ENCODE data around the gene CYB5R2.

The CYB5R2 gene

DNA sequence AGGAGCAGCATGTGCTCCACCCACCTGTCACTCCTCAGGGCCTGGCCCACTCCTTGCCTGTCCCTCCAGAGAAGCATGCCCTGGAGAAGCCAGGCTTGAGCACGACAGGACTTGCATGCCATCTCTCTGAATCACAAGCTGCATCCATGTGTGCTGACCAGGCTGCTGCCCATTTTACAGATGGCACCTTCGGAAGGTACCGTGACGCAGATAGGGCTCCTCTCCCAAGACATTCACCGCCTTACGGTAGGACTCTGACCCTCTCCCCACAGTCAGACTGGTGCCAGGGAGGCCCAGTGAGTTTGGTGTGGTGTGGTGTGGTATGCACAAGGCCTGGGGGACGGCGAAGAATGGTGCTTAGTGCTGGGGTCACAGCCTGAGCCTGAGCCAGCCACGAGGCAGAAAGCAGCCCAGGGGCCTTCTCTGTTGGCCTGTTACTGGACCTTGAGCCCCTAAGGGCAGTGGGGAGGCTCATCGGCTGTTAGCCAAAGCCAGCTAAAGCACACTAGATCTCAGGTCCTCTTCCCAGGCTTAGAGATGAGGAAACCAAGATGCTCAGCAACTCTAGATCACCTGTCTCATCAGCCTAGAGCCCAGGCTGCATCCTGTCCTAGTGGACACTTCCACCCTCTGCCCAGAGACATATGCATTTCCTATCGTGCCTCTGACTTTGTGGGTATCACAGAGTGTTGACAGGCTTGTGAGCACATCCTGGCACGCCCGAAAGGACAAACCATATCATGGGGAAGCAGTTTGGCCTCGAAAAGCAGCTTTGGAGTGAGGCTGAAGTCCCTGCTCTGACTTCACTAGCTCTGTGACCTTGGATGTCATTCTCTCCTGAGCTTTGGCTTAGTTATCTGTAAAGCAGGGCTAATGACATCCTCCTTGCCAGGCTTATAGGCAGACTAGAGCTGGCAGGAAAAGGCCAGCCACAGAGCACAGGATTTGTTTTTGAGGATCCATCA, 17.8 kb downstream of the CYB5R2 start:
- DNase-seq: no peak
- Histone ChIP-seq H3K4me1 (peaks cover 0 to 5% (median 0%) of the 10 kb centered on the region in 4 donors), H3K9me3 (no peaks in the 10 kb centered on the region), H3K27ac (no peak overlapping the region), H3K36me3 (peaks cover 44 to 72% (median 48%) of the 10 kb centered on the region in 3 donors), H3K27me3 (no peaks in the 10 kb centered on the region), H3K4me3 (no peak overlapping the region)
- intact Hi-C loops (cut with DNase I; ENCODE audit: low total_unique reads): no loop called here
- TF ChIP-seq, protein P1, sequence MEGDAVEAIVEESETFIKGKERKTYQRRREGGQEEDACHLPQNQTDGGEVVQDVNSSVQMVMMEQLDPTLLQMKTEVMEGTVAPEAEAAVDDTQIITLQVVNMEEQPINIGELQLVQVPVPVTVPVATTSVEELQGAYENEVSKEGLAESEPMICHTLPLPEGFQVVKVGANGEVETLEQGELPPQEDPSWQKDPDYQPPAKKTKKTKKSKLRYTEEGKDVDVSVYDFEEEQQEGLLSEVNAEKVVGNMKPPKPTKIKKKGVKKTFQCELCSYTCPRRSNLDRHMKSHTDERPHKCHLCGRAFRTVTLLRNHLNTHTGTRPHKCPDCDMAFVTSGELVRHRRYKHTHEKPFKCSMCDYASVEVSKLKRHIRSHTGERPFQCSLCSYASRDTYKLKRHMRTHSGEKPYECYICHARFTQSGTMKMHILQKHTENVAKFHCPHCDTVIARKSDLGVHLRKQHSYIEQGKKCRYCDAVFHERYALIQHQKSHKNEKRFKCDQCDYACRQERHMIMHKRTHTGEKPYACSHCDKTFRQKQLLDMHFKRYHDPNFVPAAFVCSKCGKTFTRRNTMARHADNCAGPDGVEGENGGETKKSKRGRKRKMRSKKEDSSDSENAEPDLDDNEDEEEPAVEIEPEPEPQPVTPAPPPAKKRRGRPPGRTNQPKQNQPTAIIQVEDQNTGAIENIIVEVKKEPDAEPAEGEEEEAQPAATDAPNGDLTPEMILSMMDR (IDR thresholded peaks at IDR 0.05): no peak

DNA sequence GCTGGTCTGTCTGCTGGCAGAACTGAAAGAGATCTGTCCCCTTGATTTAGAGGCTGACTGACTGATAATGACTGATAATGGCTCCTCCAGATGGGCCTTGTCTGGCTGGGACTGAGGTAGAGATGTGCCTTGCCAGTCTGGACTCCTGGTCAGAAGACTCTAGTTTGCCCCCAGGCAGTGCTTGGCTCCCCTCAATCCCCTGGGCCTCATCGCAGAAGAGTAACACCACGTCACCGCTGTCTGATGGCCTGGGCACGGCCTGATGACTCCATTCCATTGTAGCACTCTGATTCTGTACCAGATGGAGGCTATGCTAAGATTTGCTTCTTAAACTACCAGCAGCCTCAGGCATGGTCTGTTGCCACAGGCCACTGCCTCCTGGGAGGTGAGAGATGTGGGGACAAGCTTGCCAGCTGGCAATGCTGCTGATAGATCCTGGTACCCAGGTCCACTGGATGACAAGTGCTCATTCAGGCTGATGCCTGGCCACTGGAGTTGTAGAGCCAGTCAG, 19.1 kb downstream of the CYB5R2 start:
- peaks cover 0 to 5% (median 0%) of the 10 kb centered on the region in 4 donors for H3K4me1 ChIP-seq
- intact Hi-C loops (cut with DNase I; ENCODE audit: low total_unique reads): no loop called here
- DNase-seq: no peak
- H3K9me3 ChIP-seq: no peaks in the 10 kb centered on the region
- H3K4me3 ChIP-seq: no peak overlapping the region
- TF ChIP-seq, protein P1 (IDR thresholded peaks at IDR 0.05): no peak
- no peak overlapping the region for H3K27ac ChIP-seq
- H3K27me3 ChIP-seq: no peaks in the 10 kb centered on the region
- H3K36me3 ChIP-seq: peaks cover 55 to 85% (median 61%) of the 10 kb centered on the region in 3 donors

DNA sequence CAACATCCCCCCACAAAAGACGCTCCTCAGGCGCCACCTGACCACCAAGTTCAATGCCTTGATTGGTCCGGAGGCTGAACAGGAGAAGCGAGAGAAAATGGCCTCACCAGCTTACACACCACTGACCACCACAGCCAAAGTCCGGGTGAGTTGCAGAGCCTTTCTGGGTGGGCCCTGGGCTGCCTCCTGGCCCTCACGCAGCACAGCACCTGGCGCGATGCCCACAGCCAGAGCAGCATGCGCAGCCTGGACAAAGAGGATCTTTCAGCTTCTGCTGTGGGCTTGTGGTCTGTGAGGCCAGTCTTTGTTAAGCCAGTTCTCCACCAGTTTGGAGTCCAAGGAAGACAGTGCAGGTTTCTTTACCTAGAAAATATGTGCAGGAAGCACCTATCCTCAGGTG, 21.6 kb downstream of the CYB5R2 start:
- TF ChIP-seq, protein P1 (IDR thresholded peaks at IDR 0.05): no peak
- DNase-seq: no peak
- peaks cover 63 to 87% (median 72%) of the 10 kb centered on the region in 3 donors for H3K36me3 ChIP-seq
- H3K9me3 ChIP-seq: no peaks in the 10 kb centered on the region
- intact Hi-C loops (cut with DNase I; ENCODE audit: low total_unique reads): no loop called here
- no peak overlapping the region for H3K4me3 ChIP-seq
- H3K27me3 ChIP-seq: no peaks in the 10 kb centered on the region
- no peak overlapping the region for H3K27ac ChIP-seq
- peaks cover 0 to 5% (median 0%) of the 10 kb centered on the region in 4 donors for H3K4me1 ChIP-seq

DNA sequence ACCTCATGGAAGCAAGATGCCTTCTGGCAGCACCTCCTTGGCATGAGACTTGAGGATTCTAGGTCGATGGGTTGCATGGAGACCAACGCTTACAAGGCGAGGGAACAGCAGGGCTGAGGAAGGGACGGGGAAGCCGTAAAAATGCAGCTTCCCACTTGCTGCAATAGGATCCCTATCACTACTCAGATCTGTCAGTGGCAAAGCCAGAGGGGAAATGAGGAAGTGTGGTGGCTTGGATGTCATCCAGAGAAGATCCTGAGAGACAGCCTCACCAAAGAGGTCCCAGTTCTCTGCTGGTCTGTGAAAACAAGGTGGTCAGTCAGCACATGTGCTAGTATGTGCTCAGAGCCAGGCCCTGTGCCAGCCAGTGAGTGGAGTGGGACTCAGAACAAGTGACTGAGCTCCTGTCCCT, 22.2 kb downstream of the CYB5R2 start:
- Histone ChIP-seq H3K9me3 (no peaks in the 10 kb centered on the region), H3K4me1 (peaks cover 0 to 5% (median 0%) of the 10 kb centered on the region in 4 donors), H3K27me3 (no peaks in the 10 kb centered on the region), H3K4me3 (no peak overlapping the region), H3K27ac (no peak overlapping the region), H3K36me3 (peaks cover 63 to 83% (median 72%) of the 10 kb centered on the region in 3 donors)
- DNase-seq: no peak
- TF ChIP-seq, protein P1 (IDR thresholded peaks at IDR 0.05): no peak
- intact Hi-C loops (cut with DNase I; ENCODE audit: low total_unique reads): no loop called here

DNA sequence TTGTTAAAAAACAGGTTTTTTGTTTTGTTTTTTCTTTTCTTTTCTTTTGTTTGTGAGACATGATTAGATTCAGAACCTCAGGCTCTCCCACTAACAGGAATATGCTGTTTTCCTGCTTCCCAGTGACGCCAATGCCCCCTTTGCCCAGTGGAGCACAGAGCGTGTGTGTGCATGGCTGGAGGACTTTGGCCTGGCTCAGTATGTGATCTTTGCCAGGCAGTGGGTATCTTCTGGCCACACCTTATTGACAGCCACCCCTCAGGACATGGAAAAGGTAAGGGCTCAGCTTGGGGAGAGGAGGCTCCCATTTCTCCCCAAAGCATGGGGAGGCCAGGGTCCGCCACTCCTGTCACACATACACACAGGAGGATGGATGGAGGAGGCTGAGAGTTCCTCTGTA, 25.0 kb downstream of the CYB5R2 start:
- Histone ChIP-seq H3K4me3 (no peak overlapping the region), H3K9me3 (no peaks in the 10 kb centered on the region), H3K4me1 (peaks cover 0 to 5% (median 0%) of the 10 kb centered on the region in 4 donors), H3K27me3 (no peaks in the 10 kb centered on the region), H3K27ac (no peak overlapping the region), H3K36me3 (peaks cover 51 to 65% (median 65%) of the 10 kb centered on the region in 3 donors)
- intact Hi-C loops (cut with DNase I; ENCODE audit: low total_unique reads): no loop called here
- DNase-seq: no peak
- TF ChIP-seq, protein P1 (IDR thresholded peaks at IDR 0.05): no peak

All from tibial artery (tissue), 4 donors.